NCI-H1930 (cell line): ENCODE data around the gene SLC44A1.
A peak's percentile ranks its signal among the peaks of the same experiment; 100 is the strongest.

Experiments used
- DNase-seq, 2 experiments: peaks; one replicate each; lab custom pipeline; 2025; lab: John Stamatoyannopoulos, UW

The SLC44A1 gene

DNA sequence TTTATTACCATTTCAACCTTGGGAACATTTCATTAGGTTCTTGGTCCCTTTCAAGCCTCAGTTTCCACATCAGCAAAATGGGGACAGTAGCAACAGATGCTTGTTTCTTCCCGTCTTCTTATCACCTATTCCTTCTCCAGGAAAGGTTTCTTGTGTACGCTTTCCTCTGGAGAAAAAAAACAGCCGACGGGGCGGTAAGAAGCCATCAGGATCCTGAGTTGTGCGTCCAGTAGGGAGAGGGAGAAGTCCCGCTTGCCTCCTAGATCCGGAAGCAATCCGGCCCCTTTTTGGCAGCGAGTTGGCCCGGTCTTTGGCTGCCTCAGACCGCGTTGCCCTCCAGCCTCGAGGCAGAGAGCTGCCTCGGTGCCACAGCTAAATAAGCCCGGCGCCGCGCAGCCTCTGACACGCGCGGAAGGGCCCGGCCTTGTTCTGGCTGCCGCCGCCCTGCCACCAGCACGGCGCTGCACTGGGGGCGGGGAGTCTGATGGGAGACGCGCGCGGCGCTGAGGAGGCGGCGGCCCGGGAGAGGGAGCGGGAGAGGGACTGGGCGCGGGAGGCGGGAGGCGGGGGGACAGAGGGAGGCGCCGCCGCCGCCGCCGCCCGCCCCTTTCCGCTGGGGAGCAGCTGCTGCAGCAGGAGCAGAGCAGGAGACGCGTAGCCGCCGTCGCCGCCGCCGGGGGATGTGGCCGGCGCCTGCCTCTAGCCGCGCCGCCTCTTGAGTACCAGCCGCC lies at the start of gene SLC44A1:
SLC44A1 (plus strand) TSS at position 649 of the 731 bp plus-strand sequence. CDS start 218 bp downstream, outside the sequence.
- DNase-seq, result peak; percentile 91 to 93

DNA sequence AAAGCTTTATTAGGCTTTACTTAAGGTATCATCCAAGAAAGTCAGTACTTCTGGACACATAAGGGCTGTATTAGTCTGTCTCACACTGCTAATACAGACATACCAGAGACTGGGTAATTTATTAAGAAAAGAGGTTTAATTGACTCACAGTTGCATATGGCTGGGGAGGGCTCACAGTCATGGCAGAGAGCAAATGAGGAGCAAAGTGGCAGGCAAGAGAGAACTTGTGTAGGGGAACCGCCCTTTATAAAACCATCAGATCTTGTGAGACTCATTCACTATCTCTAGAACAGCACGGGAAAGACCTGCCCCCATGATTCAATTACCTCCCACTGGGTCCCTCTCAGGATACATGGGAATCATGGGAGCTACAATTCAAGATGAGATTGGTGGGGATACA lies 49.2 kb upstream of the SLC44A1 start:
- no peak for DNase-seq

DNA sequence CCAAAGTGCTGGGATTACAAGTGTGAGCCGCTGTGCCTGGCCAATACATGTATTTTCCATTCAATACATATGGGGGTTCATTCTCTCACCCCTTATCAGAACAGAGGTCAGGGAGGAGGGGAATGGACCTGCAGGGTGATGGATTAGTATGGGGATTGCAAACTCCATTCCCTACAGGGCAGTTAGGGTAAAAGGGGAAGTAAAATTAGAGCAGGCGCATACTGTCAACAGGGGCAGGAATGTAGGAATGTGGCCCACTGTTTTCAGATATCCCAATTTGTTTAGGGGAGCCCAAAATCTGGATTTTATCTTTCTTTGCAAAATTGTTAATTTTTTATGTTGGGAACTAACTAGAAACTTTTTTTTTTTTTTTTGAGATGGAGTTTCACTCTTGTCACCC lies 46.4 kb upstream of the SLC44A1 start:
- no peak for DNase-seq

DNA sequence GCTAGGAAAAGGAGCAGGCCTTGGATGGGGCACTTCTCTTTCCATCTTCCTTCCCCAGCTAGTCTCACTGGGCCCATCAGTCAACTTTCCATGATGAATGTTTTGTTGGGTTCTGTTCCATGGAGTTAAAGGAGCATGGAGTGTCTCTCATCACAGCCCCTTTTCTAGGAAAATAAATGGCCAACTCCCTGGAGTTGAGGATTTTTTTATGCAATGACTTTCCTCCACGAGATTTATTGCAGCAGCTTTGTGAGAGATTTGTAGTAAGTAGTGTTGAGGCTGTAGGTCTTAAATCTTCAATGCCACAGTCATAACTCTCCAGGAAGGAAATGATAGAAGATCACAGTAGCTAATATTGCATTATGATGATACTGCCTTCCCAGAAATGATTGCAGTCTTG lies 45.6 kb upstream of the SLC44A1 start:
- no peak for DNase-seq

DNA sequence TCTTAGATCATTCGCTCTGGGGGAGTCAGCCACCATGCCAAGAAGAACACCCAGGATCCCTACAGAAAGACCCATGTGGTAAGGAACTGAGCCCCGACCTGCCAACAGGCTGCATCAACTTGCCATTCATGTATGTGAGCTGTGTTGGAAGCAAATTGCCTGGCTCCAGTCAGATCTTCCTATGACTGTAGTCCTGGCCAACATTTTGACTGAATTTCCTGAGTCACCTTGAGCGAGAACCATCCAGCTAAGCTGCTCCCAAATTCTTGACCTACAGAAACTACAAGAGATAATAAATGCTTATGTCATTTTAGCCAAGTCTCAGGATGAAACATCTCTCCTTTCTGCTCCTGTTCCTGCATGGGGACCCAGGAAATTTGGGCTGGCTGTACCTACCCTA lies 40.0 kb upstream of the SLC44A1 start:
- DNase-seq, result no peak

DNA sequence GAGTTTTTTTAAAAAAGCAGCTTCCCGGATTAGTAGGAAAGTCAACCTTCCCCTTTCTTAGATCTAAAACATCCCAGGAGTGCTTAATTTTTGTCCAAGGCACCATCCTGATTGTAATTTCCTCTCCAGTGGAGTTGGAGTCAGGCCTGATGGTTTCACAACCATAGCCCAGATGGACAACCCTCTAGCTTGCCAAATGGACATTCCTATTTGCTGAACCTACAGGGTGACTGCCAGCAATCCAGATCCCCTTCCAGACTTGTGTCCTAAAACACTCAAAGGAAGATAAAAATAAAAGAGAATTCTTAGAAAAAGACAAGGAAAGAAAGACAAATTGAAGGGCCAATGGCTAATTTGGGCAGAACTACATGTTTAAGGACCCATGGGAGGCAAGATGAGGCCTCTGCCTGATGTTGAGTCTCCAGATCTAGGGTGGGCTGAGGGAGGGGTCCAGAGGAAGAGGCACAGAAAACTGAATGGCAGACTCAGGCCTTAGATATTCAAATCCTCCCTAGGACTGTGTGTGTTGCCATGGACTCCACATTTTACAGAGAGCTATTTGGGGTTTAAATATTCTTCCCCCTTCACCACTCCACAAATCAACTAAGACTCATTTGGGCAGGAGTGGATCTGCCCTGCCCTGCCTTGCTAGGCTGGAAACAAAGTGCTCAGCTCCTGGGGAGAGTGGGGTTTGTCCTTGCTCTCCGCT lies 38.5 kb upstream of the SLC44A1 start:
- no peak for DNase-seq

DNA sequence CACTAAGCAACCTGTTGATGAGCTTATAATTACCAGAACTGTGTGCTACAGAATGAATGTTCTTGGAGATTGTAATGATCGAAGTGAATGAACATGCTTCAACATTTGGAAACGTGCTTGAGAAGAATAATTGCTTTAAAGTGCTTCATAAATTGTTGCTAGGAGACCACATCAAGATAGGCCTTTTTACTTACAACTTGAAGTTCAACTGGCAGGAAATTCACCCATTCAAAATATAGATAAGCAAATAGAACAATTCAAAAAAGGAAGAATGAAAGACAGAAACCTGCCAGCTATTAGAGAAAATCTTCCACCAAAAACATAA lies 38.0 kb upstream of the SLC44A1 start:
- DNase-seq, result no peak

DNA sequence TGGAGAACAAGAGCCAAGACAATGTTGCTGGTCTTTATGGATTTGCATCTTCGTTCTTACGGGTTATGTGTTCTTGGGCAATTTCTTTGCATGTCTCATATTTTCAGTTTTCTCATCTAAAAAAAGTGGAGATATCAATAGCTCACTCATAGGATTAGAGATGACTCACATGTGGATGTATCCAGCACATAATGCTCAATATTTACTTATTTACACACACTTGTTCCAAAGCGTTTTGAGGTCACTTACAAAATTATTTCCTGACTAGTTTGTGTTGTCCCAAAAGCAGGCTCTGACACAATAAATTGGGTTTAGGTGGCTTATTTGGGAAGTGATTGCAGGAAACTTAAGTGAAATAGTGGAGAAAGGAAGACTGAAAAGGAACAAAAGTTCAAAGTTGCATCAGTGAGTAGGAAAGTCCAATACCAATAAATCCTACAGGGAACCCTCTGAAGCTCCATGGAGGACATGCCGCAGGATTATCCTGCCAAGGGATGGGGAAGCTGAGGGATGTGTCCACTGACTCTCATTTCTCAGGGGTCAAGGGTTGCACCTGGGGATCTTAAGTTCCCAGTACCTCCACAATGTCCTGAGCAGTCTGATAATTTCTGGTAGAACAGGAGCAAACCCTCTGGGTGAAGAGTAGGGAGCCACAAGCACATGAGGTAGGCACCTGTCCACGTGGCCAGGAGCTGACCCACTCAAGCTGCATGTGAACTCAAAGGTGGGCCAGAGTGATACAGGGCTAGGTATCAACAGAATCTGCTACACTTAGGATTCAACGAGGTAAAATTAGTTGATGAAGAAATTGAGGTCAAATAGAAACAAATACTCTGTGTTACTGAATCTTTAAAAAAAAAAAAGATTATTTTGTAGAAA lies 37.4 kb upstream of the SLC44A1 start:
- no peak for DNase-seq

DNA sequence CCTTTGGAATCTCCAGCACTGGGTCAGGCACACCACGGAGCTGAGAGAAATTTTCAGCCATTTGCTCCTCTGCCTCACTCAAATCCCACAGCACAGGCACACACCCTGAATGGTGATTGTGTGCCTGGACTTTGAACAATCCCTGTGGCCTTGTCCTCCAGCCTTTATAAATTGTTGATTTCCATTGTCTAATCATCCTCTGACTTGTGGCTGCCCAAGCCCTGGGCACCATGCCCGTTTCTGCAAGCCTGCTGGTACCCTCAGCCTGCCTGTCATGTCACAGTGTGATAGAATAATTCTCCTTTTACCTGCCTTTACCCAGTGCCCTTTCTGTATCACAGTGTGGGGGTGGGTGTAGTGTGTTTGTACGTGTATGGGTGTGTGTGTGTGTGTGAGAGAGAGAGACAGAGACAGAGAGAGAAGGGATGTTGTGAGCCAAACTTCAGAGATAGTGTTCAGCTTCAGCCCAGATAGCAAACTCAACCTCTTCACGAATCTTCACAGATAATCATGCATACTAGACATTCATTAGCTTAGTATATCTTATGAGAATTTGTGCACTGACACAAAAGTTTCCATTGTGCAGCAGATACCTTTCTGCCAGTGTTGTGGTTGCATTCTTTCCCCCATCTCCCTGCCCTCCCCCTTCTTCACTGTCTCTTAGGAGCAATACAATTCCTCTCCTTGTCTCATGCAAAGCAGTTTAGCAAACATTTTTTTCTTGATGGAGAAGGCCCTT lies 27.8 kb upstream of the SLC44A1 start:
- no peak for DNase-seq

DNA sequence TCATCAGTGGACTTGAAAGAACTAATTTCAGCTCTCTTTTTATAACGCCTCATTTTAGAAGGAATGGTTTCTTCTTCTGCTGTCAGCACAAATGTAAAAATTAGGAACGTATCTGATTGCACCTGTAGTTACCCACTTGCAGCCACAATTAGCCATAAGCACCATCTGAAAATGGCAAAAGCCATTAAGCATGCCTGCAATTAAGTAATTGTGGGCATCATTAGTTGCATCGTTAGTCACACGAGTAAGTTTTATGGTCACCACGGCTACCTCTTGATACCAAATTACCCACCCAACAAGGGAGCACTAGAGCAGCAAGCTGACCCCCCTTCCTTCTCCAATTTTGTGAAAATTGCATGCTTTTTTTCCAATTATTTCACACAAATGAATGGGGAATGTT lies 25.8 kb upstream of the SLC44A1 start:
- peak; percentile 65 to 72 for DNase-seq

DNA sequence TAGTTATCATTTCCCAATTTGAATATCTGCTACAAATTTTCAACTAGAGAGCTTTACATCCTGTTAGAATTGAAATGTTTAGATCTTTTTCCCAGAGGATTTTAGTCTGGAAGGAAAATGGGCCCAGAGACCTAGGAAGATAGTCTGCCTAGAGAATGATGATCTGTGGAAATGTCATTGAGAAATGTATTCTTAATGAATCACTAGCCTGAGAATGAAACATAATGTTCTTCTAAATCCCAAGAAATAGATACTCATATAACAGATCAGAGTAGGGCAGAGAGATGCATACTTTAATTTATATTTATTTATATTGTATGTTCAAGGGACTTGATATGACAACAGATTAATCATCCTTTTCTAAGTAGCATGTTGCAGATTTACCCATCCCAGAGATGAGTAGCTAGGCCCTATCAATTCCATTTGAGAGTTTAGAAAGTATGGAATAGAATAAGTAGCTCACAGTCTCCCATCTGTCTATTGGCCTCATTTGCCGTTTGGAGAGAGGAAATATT lies 25.1 kb upstream of the SLC44A1 start:
- no peak for DNase-seq

DNA sequence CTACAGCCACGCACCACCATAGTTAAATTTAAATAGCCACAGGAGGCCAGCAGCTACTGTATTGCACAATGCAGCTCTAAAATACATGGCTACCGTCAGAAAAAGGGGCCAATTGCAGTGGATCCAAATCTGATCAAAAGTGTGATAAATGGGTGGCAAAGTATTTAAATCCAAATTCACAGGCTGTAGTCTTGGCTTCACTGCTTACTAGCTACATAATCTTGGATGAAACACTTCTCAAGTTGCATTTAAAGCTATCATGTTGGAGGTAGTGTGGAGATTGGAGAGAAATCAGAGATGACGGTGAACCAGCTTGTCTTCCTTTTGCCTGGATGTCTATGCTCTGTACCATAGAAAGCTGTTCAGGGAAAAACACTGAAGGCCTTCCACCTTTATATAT lies 24.0 kb upstream of the SLC44A1 start:
- DNase-seq, result no peak

DNA sequence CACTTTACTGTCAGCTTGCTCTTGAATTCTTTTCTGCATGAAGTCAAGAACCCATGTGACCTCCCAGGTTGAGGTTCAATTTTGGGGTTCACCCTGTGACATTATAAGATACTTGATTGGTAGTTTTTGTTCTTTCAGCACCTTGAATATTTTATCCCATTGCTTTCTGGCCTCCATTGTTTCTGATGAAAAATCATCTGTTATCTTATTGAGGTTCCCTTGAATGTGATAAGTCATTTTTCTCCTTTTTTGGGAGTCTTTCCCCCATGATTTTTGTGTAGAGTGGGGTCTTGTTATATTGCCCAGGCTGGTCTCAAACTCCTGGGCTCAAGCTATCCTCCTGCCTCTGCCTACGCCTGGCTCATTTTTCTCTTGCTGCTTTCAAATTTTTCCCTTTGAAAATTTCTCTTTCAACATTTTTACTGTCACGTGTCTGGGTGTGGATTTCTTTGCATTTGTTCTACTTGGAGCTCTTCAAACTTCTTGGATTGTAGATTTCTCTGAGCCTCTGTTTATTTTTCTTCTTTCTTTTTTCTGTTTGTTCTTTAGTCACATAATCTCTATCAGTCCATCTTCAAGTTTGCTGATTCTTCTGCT lies 20.8 kb upstream of the SLC44A1 start:
- no peak for DNase-seq

DNA sequence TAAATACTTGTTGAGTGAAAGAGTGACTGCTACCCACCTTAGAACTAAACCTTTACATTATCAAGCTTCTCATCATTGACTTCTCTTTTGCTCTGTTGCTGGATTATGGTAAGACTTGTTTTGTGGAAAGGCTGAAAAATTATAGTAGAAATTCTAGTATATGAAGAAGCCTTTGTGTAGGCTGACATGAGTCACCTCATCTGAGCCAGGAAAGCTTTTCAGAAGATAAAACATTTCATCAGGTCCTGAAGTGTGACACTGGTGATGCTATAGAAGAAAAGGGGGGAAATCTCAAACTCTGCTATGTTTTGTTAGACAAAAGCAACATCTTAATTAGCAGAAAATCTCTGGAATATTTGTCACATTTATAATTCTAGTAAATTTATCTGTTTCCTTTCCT lies 18.4 kb upstream of the SLC44A1 start:
- no peak for DNase-seq

DNA sequence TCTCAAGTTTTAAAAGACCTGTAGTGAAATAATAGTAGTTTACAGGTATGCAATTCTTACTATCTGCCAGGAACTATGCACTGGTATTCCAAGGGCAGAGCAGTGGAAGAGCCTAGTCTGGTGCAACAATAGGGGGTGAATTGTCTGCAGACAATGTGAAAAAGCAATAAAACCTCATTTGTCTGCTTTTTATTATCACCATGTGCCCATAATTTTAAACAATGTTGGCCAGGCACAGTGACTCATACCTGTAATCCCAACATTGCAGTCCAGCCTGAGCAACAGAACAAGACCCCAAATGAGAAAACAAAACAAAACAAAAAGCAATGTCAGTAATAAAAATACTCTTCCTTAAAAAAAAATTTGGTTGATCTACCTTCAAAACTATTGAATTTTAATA lies 12.2 kb upstream of the SLC44A1 start:
- no peak for DNase-seq

DNA sequence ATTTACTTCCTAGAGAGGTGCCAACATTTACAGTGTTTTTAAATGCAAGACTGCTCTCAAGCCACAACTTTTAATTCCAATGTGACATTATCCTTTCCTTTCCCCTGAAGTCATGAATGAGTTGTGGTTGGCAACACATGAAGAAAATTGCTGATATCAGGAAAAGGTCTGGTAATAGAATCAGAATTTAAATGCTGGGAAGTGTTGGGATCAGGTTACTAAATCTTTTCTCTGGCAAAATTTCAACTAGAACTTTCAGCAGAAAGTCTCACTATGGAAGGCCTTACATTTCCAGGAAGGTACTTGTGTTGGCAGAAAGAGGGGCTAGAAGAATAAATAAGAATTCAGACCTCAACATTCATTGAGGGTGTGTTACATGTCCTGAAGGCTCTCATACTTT lies 10.6 kb upstream of the SLC44A1 start:
- no peak for DNase-seq

DNA sequence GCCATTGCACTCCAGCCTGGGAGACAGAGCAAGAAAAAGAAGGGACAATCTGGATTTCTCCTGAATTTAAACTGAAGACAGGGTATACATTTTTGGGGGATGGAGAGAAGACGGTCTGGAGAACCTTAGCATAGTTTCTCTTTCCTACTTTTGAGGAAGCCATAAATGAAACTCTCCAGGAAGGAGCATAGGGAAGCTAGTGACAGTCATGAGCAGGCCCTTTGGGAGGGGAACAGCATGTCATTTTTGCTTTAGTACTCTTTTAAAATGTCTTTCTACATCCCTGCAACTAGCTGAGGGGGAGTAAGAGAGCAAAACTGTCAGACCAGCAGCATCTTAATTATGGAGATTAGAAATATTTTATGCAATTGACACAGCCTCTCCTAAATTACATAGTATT lies 8.2 kb upstream of the SLC44A1 start:
- DNase-seq, result no peak

DNA sequence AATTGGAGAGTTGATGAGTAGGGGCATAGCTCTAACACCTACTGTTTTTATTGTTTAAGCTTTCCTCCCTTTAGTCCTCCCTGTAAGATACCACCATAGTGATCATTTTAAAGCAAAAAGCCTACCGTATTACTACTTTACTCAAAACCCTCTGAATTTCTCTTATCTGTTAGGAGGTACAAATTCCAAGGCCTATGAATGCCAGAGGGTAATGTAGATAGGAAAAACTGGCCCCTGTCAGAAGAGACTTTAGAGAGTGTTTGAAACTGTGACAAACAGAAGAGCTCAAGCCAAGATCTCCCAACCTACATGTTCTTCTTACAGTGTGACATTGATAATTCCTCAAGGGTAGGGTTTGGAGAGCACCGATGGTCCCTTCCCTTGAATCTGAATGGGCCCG lies 7.2 kb upstream of the SLC44A1 start:
- no peak for DNase-seq

DNA sequence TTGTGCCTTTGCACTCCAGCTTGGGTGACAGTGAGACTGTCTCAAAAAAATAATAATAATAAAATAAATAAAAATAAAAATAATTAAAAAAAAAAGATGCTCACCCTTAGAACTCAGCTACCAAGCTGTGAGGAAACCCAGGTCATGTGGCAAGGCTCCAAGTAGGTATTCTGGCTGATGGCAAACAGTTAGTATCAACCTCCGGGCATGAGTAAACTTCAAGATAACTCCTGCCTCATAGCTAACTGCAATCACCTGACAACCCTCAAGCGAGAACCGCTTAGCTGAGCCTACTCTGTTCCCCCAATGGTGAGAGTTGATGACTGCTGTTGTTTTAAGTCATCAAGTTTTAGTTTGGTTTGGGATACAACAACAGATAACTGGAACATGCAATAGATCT lies 6.1 kb upstream of the SLC44A1 start:
- no peak for DNase-seq

DNA sequence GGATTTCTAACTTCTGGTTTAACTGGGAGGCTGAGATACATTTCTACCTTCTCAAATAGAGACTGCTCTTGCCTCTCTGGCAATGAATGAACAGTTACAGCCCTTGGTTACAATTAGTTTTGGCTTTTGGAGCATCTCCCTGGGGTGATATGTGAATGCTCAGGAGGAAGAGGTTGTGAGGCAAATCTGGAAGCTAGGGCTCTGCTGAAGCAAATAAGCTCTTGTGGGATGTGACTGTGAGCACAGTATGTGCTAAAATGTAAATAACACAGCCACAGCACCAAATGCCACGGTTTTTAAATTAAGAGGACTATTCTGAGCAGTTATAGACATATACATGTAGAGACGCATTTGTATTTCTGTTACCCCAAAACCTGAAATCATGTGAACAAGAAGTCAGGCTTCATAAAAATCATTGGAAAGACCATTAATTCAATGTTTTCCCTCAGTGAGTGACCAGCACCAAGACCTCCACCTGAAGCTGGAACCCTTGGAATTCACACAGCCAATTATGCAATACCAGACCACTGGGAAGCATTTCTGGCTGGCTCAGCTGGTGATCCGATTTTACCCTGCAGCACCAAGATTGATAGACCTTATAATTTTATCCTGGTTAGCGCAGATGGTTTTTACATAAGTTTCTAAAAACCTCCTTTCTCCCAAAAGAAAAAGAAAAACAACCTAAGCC lies 3.0 kb upstream of the SLC44A1 start:
- no peak for DNase-seq

DNA sequence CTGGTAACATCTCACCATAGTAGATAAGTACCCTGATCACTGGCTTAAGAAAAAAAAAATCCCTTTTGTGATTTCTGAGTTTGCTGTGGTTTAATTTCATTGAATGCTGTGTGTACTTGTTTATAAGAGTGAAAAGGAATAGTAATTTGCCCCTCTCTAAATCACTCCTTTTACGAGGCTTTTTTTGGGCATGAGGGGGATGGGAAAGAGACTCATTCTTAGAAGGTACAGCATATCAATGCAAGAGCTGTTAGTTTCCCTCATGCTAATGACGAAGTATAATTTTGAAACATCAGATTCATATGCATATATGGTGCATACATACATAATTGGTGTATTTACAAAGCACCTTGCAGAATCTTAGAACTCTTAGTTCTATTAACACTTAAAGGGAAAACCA lies 2.4 kb upstream of the SLC44A1 start:
- DNase-seq, result no peak
